Psoas muscle (tissue), 8 donors: ENCODE measurements around the gene SRP9. TPM values are rescaled to one million over a fixed set of nuclear protein-coding genes. Genes with fewer than 3 reads are reported as not detected.

Experiments used
- ATAC-seq, 4 donors: fragments of 200-7000 bp; cut with Tn5 transposase; one replicate each; pipeline ENCODE4 v1.9.1; 2020; ENCODE audit warnings: moderate library complexity in 3 of 4, mild to moderate bottlenecking in 2 of 4
- DNase-seq, 2 donors: peaks; one replicate each; pipeline ENCODE4 v3.0.0-alpha.2; 2020
- H3K27ac ChIP-seq: fragments of 200-600 bp; one replicate; pipeline ENCODE4 v1.8.0; 2022
- H3K27me3 ChIP-seq, 3 donors: fragments of 200-600 bp in 1 of 3; one replicate each; pipeline versions ENCODE4 v1.6.1 to v1.8.0; 2013 to 2022; ENCODE audit warnings: low read length in 2 of 3, mild to moderate bottlenecking in 2 of 3, moderate library complexity in 1 of 3; ENCODE audit not compliant: insufficient read depth in 3 of 3
- H3K36me3 ChIP-seq, 2 donors: fragments of 200-600 bp in 1 of 2; one replicate each; pipeline versions ENCODE4 v1.6.1 to v1.8.0; 2013 to 2022; ENCODE audit warnings: low read depth in 1 of 2, mild to moderate bottlenecking in 1 of 2, moderate library complexity in 1 of 2; ENCODE audit not compliant: insufficient read depth in 1 of 2
- H3K4me1 ChIP-seq: fragments of 200-600 bp; one replicate; pipeline ENCODE4 v1.8.0; 2022
- H3K4me3 ChIP-seq: fragments of 200-600 bp; one replicate; pipeline ENCODE4 v1.8.0; 2022; ENCODE audit warnings: mild to moderate bottlenecking
- H3K9me3 ChIP-seq: fragments of 200-600 bp; one replicate; pipeline ENCODE4 v1.8.0; 2022
- WGBS, 3 donors: extraction: QIAGEN DNeasy Blood & Tissue Kit; methylation state at CpG; one replicate each; pipeline versions ENCODE4 v1.1.6 to v1.1.7; 2013; 5-methylcytosine and 5-hydroxymethylcytosine counted together
- intact Hi-C, 2 donors: fragments of 100-400 bp; cut with DNase I; formaldehyde crosslinking; loops; one replicate each; pipeline versions ENCODE4 v1.11.0 to v1.14.2; 2022
- polyA plus RNA-seq, 3 donors: library from polyadenylated mRNA; stranded (reverse); fragments of 200-250 nt; gene quantifications; one replicate each; pipeline ENCODE4 v1.2.3, GENCODE V29; 2013
- total RNA-seq, 4 donors: library from RNA; stranded (reverse); fragmentation: NEBNext Ultra II Directional in 2 of 4; extraction: Animal tissue kit (Norgen Biotek cat#: 25700) in 2 of 4; gene quantifications; one replicate each; pipeline versions ENCODE4 v1.2.1 to v1.2.4, GENCODE V29; 2021 to 2023
- TF ChIP-seq, protein P1 (sequence below): fragments of 200-600 bp; IDR thresholded peaks from one replicate; pipeline ENCODE4 v1.8.0; 2022; ENCODE audit warnings: antibody characterized with exemption
- donor health status: healthy with polysubstance abuse.
- donor health status: DM: no; HTN: no; CAD: no; lungs with moderate emphysema.
- donor health status: Bipolar disorder and iron deficiency.
- donor health status: healthy.
- donor health status: DM: yes; HTN: yes; CAD: no.
- donor health status: DM: no; HTN: no; CAD: no.
- donor health status: DM: no; HTN: no; CAD: no.
- donor health status: DM: yes; HTN: yes; CAD: no.

Gene SRP9
- total and polyA plus RNA-seq, 7 donors, result 137 to 216 (median 143) TPM

DNA sequence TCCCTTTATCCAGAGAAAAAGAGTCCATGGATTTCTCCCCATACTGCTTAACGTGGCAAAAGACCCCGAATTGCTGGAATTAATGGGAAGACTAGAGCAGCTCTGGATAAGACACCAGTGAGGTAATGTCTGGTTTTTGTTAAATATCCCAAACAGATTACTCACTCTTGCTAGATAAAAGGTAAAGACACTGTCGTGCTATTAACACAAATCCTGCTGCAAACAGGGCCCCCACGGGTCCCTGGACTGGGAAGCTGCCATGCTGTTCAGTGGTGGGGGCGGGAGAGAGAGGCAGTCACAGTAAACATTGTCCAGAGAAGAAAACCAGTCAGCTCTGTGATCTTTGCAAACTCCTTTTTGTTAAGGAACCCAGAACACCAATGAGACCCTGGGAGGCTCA, 15.2 kb upstream of the SRP9 start:
- Histone ChIP-seq H3K27me3 (no peaks in the 10 kb centered on the region), H3K4me3 (no peak overlapping the region), H3K4me1 (peaks cover 25% of the 10 kb centered on the region), H3K27ac (peak overlapping the region; percentile 2), H3K9me3 (no peaks in the 10 kb centered on the region), H3K36me3 (no peaks in the 10 kb centered on the region)
- TF ChIP-seq, protein P1, sequence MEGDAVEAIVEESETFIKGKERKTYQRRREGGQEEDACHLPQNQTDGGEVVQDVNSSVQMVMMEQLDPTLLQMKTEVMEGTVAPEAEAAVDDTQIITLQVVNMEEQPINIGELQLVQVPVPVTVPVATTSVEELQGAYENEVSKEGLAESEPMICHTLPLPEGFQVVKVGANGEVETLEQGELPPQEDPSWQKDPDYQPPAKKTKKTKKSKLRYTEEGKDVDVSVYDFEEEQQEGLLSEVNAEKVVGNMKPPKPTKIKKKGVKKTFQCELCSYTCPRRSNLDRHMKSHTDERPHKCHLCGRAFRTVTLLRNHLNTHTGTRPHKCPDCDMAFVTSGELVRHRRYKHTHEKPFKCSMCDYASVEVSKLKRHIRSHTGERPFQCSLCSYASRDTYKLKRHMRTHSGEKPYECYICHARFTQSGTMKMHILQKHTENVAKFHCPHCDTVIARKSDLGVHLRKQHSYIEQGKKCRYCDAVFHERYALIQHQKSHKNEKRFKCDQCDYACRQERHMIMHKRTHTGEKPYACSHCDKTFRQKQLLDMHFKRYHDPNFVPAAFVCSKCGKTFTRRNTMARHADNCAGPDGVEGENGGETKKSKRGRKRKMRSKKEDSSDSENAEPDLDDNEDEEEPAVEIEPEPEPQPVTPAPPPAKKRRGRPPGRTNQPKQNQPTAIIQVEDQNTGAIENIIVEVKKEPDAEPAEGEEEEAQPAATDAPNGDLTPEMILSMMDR, result no peak
- intact Hi-C loops, result loop anchor here in 1 of 2 donors (10.0 kb wide), 1 partner anchor 208 kb away; no protein-coding TSS in a partner anchor
- 67 to 79% (median 74%) methylated on average over 5 of the region's 5 CpGs for WGBS, 3 donors
- ATAC-seq, result no peak
- no peak for DNase-seq

DNA sequence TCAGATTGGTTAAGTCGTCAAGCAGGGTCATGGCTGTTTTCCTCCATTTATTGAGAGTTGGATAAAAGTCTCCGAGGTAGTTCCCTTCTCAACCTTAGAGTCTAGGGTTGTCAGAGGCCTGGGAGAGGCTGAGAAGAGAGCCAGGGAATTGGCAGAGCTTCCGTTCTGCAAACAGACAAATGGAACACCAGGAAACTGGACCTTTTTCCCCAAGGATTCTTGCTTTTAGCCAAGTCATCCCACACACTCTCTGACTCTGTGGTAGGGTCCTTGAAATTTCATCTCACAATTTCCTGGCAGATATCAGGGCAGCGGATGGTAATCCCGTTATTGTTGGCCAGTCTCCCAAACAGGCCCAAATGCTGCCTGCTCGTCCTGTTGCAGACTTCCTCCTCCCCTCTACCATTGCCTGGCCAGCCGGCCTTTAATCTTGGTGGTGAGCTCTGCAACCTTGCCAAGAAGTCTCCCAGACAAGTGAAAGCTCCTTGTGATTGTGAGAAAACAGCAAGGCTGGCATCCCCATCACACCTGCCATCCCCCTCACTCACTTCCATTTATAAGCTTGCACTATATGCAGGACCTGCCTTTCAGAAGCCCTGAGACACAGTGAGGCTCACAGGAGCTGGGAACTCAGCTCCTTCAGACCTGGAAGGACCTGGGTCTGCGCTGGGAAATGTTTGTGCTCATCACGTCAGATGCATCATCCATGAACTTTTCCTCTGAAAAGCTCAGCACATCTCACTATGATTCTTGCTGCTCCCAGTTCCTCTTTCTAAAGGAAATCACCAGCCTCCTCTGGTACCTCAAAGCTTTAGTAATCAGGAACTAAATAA, 13.7 kb upstream of the SRP9 start:
- no peak for ATAC-seq
- peaks cover 36% of the 10 kb centered on the region for H3K4me1 ChIP-seq

DNA sequence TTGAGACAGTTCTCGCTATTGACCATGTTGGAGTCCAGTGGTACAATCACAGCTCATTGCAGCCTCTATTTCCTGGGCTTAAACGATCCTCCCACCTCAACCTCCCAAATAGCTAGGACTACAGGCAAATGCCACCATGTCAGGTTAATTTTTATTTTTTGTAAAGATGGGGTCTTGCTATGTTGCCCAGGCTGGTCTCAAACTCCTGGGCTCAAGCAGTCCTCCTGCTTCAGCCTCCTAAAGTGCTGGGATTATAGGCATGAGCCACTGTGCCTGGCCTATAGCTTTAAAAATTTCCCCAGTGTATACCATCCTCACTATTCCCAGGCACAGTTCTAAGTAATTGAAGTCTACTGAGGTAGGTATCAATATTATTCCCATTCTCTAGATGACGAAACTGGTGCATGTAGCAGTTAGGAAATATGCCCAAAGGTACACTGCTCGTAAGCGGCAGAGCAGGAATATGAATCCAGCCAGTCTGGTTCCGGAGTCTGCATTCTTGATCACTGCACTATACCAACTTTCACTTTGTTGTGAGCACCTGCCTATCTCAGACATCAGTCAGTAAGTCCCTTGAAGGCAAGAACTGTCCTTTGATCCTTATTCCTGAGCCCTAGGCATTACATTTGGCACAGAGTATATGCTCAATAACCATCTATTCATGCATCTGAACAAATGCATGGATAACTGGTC, 11.5 kb upstream of the SRP9 start:
- DNase-seq (no peak), ATAC-seq (no peak)
- Histone ChIP-seq H3K9me3 (no peaks in the 10 kb centered on the region), H3K4me1 (peaks cover 36% of the 10 kb centered on the region), H3K36me3 (no peaks in the 10 kb centered on the region), H3K4me3 (peak overlapping the region; percentile 17), H3K27me3 (no peaks in the 10 kb centered on the region), H3K27ac (peak overlapping the region; percentile 73)
- WGBS, 3 donors, result 83 to 93% (median 84%) methylated on average over 6 of the region's 6 CpGs
- TF ChIP-seq, protein P1, result no peak
- intact Hi-C loops, result loop anchor here in 1 of 2 donors (10.0 kb wide), 1 partner anchor 211 kb away; no protein-coding TSS in a partner anchor

More for the DNA sequence above, 13.7 kb upstream of the SRP9 start:
- no peaks in the 10 kb centered on the region for H3K27me3 ChIP-seq
- TF ChIP-seq, protein P1, result no peak
- intact Hi-C loops, result loop anchor here in 1 of 2 donors (10.0 kb wide), 1 partner anchor 209 kb away; no protein-coding TSS in a partner anchor
- 41 to 46% (median 41%) methylated on average over 9 of the region's 9 CpGs for WGBS, 3 donors
- H3K27ac ChIP-seq, result peak overlapping the region; percentile 12
- H3K36me3 ChIP-seq, result no peaks in the 10 kb centered on the region
- H3K4me3 ChIP-seq, result no peak overlapping the region
- DNase-seq, result no peak
- no peaks in the 10 kb centered on the region for H3K9me3 ChIP-seq

DNA sequence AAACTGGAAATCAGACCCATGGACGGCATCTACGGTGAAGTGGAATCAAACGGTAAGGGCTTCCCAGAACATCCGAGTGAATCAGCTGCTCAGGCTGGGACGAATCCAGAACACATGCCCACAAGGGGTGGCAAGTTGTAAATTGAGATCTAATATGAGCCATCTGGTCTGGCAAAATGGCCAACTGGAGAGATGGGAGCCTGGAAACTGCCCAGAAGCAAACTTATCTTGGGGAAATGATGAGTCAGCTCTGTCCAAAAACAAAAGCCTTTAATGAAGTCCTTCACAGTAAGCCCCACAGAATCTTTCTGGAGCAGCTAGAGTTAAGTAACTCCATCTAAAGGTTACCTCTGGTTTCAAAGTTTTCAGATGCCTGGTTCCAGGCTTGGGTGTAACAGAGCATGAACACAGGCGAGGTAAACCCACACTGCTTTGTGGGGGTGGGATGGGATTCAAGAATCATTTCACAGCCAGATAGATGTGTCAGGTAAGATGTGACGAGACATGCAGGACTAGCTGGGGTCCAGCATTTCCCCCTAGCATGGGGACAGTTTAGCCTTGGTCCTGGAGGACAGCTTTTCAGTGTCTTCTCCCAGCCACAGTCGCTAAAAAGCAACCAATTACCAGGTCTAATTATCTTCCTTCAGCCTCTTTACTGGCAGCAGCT, 10.5 kb upstream of the SRP9 start:
- TF ChIP-seq, protein P1, result no peak
- peaks cover 41% of the 10 kb centered on the region for H3K4me1 ChIP-seq
- H3K27ac ChIP-seq, result peak overlapping the region; percentile 73
- ATAC-seq, result peak; percentile 92 to 94 (median 92)
- H3K4me3 ChIP-seq, result peak overlapping the region; percentile 17
- 10 to 18% (median 17%) methylated on average over 8 of the region's 8 CpGs for WGBS, 3 donors
- peak; percentile 70 to 82 for DNase-seq
- H3K27me3 ChIP-seq, result no peaks in the 10 kb centered on the region
- H3K36me3 ChIP-seq, result no peaks in the 10 kb centered on the region
- intact Hi-C loops, result loop anchor here in 1 of 2 donors (10.0 kb wide), 1 partner anchor 212 kb away; no protein-coding TSS in a partner anchor
- H3K9me3 ChIP-seq, result no peaks in the 10 kb centered on the region
